SK-N-SH (cell line): Measurements from ENCODE around the gene SLIT1. TPM values are rescaled to one million over a fixed set of nuclear protein-coding genes. Genes with fewer than 3 reads are reported as not detected.

Experiments
- CTCF ChIA-PET: fragments of 300-600, 350-600 bp; formaldehyde crosslinking; extraction: SDS; loops from one replicate; lab custom pipeline; 2021; lab: Yijun Ruan, JAX
- POLR2A ChIA-PET: fragments of 350-600 bp; sonication (Branson Sonifier 250); formaldehyde crosslinking; extraction: SDS; loops from one replicate; lab custom pipeline; 2020; ENCODE audit warnings: antibody characterized with exemption, inconsistent platforms; lab: Yijun Ruan, JAX
- DNase-seq: peaks from one replicate; pipeline ENCODE4 v3.0.0; 2012
- H2AFZ ChIP-seq: fragments of 200-600 bp; sonication (generic); 2 replicates; pipeline ENCODE4 v1.8.1; 2016; ENCODE audit warnings: antibody characterized with exemption, mild to moderate bottlenecking, low read depth
- H3F3A ChIP-seq: fragments of 200-600 bp; sonication (generic); replicated peaks from 2 replicates; pipeline ENCODE3; 2016; ENCODE audit warnings: antibody characterized with exemption, mild to moderate bottlenecking; ENCODE audit not compliant: insufficient read depth
- H3K27ac ChIP-seq, 2 experiments: fragments of 200-500 bp in 1 of 2; fragments of 200-600 bp in 1 of 2; sonication (Bioruptor generic) in 1 of 2; sonication (generic), shearing (Covaris generic) in 1 of 2; 2 replicates each; pipeline versions ENCODE4 v1.5.1 to v1.6.1; 2014 to 2016; ENCODE audit warnings: low read depth in 2 of 2, inconsistent platforms in 1 of 2, low read length in 1 of 2, mild to moderate bottlenecking in 1 of 2, mixed read lengths in 1 of 2
- H3K27me3 ChIP-seq: fragments of 200-600 bp; sonication (generic), shearing (Covaris generic); 2 replicates; pipeline ENCODE4 v1.6.1; 2016; ENCODE audit warnings: mixed run types; ENCODE audit not compliant: insufficient read depth
- H3K36me3 ChIP-seq, 2 experiments: fragments of 200-500 bp in 1 of 2; fragments of 200-600 bp in 1 of 2; sonication (Bioruptor generic) in 1 of 2; sonication (generic) in 1 of 2; replicated peaks in 1 of 2; 2 replicates each; pipeline versions ENCODE3 to v1.5.1; 2014 to 2016; ENCODE audit warnings: low read length in 1 of 2, mild to moderate bottlenecking in 1 of 2; ENCODE audit not compliant: insufficient read depth in 2 of 2, control insufficient read depth in 1 of 2
- H3K4me1 ChIP-seq, 2 experiments: fragments of 200-500 bp in 1 of 2; fragments of 200-600 bp in 1 of 2; sonication (Bioruptor generic) in 1 of 2; sonication (generic), shearing (Covaris generic) in 1 of 2; 2 replicates each; pipeline versions ENCODE4 v1.5.1 to v1.6.1; 2014 to 2016; ENCODE audit warnings: low read depth in 1 of 2, low read length in 1 of 2, mixed run types in 1 of 2; ENCODE audit not compliant: insufficient read depth in 2 of 2, control insufficient read depth in 1 of 2
- H3K4me2 ChIP-seq: fragments of 200-600 bp; sonication (generic), shearing (Covaris generic); 2 replicates; pipeline ENCODE4 v1.6.1; 2017; ENCODE audit warnings: mixed run types
- H3K4me3 ChIP-seq, 2 experiments: fragments of 200-500 bp in 1 of 2; fragments of 200-600 bp in 1 of 2; sonication (Bioruptor generic) in 1 of 2; sonication (generic), shearing (Covaris generic) in 1 of 2; 2 replicates each; pipeline versions ENCODE4 v1.5.1 to v1.8.1; 2014 to 2016; ENCODE audit warnings: low read depth in 2 of 2, inconsistent platforms in 1 of 2, low read length in 1 of 2, mild to moderate bottlenecking in 1 of 2, mixed read lengths in 1 of 2, moderate library complexity in 1 of 2
- H3K79me2 ChIP-seq: fragments of 200-600 bp; sonication (generic); 2 replicates; pipeline ENCODE4 v1.8.1; 2017; ENCODE audit warnings: mild to moderate bottlenecking; ENCODE audit not compliant: insufficient read depth
- H3K9ac ChIP-seq: fragments of 200-600 bp; sonication (generic); 2 replicates; pipeline ENCODE4 v1.6.1; 2017; ENCODE audit warnings: mixed run types
- H3K9me2 ChIP-seq: fragments of 200-600 bp; sonication (generic); 2 replicates; pipeline ENCODE4 v1.6.1; 2017; ENCODE audit warnings: mixed run types
- H3K9me3 ChIP-seq: fragments of 200-600 bp; sonication (generic); 2 replicates; pipeline ENCODE4 v1.6.1; 2017; ENCODE audit warnings: mixed run types, mild to moderate bottlenecking, moderate library complexity
- H4K20me1 ChIP-seq: fragments of 200-600 bp; sonication (generic); 2 replicates; pipeline ENCODE4 v1.6.1; 2017; ENCODE audit warnings: mild to moderate bottlenecking, mixed run types; ENCODE audit not compliant: insufficient read depth
- CHD2 ChIP-seq: fragments of 150-350 bp; IDR thresholded peaks from 2 replicates; pipeline ENCODE4 v1.6.1; 2018; ENCODE audit warnings: low read length; ENCODE audit not compliant: partially characterized antibody
- EP300 ChIP-seq, 2 experiments: IDR thresholded peaks; 2 replicates each; pipeline versions ENCODE4 v1.4.0 to v1.6.1; 2012; ENCODE audit warnings: borderline replicate concordance in 1 of 2, low read depth in 1 of 2, low read length in 1 of 2
- FOSL2 ChIP-seq: IDR thresholded peaks from 2 replicates; pipeline ENCODE4 v1.4.0; 2012; ENCODE audit warnings: low read depth, mild to moderate bottlenecking, moderate library complexity, borderline replicate concordance
- FOXM1 ChIP-seq: IDR thresholded peaks from 2 replicates; pipeline ENCODE4 v1.4.0; 2012; ENCODE audit warnings: low read depth, mild to moderate bottlenecking
- GABPA ChIP-seq: IDR thresholded peaks from 2 replicates; pipeline ENCODE4 v1.4.0; 2012; ENCODE audit warnings: low read depth, mild to moderate bottlenecking
- MXI1 ChIP-seq: IDR thresholded peaks from 2 replicates; pipeline ENCODE4 v1.6.1; 2012; ENCODE audit warnings: mild to moderate bottlenecking, low read depth, low read length, improper control_type of control experiment
- NFIC ChIP-seq: IDR thresholded peaks from 2 replicates; pipeline ENCODE4 v1.4.0; 2012; ENCODE audit warnings: borderline replicate concordance
- NRF1 ChIP-seq: IDR thresholded peaks from 2 replicates; pipeline ENCODE4 v1.6.1; 2012; ENCODE audit warnings: low read depth, mild to moderate bottlenecking, low read length
- RCOR1 ChIP-seq: fragments of 150-350 bp; IDR thresholded peaks from 2 replicates; pipeline ENCODE4 v1.6.1; 2017; ENCODE audit warnings: antibody characterized with exemption, low read length
- RFX5 ChIP-seq: IDR thresholded peaks from 2 replicates; pipeline ENCODE4 v1.6.1; 2012; ENCODE audit warnings: mild to moderate bottlenecking, improper control_type of control experiment, low read length
- SMC3 ChIP-seq: IDR thresholded peaks from 2 replicates; pipeline ENCODE4 v1.6.1; 2012; ENCODE audit warnings: low read depth, low read length, improper control_type of control experiment
- TAF1 ChIP-seq: IDR thresholded peaks from 2 replicates; pipeline ENCODE4 v1.6.1; 2012; ENCODE audit warnings: low read depth, mild to moderate bottlenecking, low read length, moderate library complexity, borderline replicate concordance
- WGBS: methylation state at CpG from one replicate; pipeline ENCODE4 v1.1.6; 2017; ENCODE audit warnings: low lambda C conversion rate; 5-methylcytosine and 5-hydroxymethylcytosine counted together
- polyA plus RNA-seq, 3 experiments: library from polyadenylated mRNA; depleted of rRNA; stranded (reverse); fragments of >200 nt; gene quantifications; 2 replicates each; pipeline ENCODE4 v1.2.3, GENCODE V29; 2012
- TF ChIP-seq, protein P1 (sequence below): fragments of 200-600 bp; sonication (generic); IDR thresholded peaks from 2 replicates; pipeline ENCODE4 v1.6.1; 2017; ENCODE audit warnings: antibody characterized with exemption, mild to moderate bottlenecking, moderate library complexity
- TF ChIP-seq, protein P2 (sequence below): IDR thresholded peaks from 2 replicates; pipeline ENCODE4 v1.4.0; 2012; ENCODE audit warnings: low read depth
- TF ChIP-seq, protein P3 (sequence below): IDR thresholded peaks from 2 replicates; pipeline ENCODE4 v1.6.1; 2012; ENCODE audit warnings: mild to moderate bottlenecking, low read depth, low read length, moderate library complexity
- TF ChIP-seq, protein P4 (sequence below): IDR thresholded peaks from 2 replicates; pipeline ENCODE4; 2012
- TF ChIP-seq, protein P5 (sequence below): fragments of 150-350 bp; IDR thresholded peaks from 2 replicates; pipeline ENCODE4 v1.6.1; 2016; ENCODE audit warnings: mild to moderate bottlenecking, low read depth, low read length

Gene SLIT1
- polyA plus RNA-seq, 1 of the 3 experiments (the other 2 are of a cell fraction), result 0.05 TPM

DNA sequence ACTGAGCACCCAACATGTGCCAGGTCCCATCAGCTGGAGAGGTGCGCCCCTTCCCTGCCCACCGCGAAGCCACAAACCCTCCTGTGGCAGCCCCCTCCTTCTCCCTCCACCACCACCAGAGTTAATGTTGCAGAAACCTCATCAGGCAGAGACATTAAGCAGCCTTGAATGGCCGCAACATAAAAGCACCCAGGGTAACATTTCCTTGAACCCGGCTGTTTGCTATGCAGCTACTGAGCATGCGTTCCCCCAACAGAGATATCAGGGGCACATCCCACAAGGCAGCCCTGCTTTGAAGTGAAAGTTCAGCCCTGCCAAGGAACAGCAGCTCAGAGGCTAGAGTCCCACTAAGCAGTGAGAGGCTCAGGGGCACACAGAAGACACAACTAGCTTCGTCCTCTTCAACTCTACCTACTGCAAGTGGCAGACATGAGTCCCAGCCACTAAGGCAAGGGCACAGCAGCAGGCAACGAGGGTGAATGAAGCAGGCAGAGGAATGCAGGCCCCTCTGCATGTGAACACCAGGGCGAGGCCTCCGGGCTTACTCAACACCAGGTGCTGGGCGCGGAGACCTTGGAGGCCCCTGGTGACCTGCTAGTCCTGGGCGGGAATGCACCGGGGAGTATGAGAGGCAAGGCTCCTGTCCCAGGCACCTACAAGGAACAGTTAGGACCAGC is 107.4 kb downstream of the SLIT1 start:
- no peak for TF ChIP-seq GABPA
- TF ChIP-seq NRF1, result no peak
- no peak for TF ChIP-seq RCOR1
- TF ChIP-seq, protein P1, sequence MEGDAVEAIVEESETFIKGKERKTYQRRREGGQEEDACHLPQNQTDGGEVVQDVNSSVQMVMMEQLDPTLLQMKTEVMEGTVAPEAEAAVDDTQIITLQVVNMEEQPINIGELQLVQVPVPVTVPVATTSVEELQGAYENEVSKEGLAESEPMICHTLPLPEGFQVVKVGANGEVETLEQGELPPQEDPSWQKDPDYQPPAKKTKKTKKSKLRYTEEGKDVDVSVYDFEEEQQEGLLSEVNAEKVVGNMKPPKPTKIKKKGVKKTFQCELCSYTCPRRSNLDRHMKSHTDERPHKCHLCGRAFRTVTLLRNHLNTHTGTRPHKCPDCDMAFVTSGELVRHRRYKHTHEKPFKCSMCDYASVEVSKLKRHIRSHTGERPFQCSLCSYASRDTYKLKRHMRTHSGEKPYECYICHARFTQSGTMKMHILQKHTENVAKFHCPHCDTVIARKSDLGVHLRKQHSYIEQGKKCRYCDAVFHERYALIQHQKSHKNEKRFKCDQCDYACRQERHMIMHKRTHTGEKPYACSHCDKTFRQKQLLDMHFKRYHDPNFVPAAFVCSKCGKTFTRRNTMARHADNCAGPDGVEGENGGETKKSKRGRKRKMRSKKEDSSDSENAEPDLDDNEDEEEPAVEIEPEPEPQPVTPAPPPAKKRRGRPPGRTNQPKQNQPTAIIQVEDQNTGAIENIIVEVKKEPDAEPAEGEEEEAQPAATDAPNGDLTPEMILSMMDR, result no peak
- no peak for TF ChIP-seq CHD2
- TF ChIP-seq TAF1, result no peak
- TF ChIP-seq NFIC, result no peak
- no peak for TF ChIP-seq SMC3
- no peak for TF ChIP-seq FOSL2
- TF ChIP-seq, protein P2, sequence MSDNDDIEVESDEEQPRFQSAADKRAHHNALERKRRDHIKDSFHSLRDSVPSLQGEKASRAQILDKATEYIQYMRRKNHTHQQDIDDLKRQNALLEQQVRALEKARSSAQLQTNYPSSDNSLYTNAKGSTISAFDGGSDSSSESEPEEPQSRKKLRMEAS, result no peak
- no peak for TF ChIP-seq FOXM1
- TF ChIP-seq, protein P3, sequence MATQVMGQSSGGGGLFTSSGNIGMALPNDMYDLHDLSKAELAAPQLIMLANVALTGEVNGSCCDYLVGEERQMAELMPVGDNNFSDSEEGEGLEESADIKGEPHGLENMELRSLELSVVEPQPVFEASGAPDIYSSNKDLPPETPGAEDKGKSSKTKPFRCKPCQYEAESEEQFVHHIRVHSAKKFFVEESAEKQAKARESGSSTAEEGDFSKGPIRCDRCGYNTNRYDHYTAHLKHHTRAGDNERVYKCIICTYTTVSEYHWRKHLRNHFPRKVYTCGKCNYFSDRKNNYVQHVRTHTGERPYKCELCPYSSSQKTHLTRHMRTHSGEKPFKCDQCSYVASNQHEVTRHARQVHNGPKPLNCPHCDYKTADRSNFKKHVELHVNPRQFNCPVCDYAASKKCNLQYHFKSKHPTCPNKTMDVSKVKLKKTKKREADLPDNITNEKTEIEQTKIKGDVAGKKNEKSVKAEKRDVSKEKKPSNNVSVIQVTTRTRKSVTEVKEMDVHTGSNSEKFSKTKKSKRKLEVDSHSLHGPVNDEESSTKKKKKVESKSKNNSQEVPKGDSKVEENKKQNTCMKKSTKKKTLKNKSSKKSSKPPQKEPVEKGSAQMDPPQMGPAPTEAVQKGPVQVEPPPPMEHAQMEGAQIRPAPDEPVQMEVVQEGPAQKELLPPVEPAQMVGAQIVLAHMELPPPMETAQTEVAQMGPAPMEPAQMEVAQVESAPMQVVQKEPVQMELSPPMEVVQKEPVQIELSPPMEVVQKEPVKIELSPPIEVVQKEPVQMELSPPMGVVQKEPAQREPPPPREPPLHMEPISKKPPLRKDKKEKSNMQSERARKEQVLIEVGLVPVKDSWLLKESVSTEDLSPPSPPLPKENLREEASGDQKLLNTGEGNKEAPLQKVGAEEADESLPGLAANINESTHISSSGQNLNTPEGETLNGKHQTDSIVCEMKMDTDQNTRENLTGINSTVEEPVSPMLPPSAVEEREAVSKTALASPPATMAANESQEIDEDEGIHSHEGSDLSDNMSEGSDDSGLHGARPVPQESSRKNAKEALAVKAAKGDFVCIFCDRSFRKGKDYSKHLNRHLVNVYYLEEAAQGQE, result no peak
- no peak for TF ChIP-seq RFX5
- no peak for TF ChIP-seq EP300 (IDR thresholded peaks at IDR 0.05; ENCODE audit: borderline replicate concordance in 1 of 2, low read depth in 1 of 2, low read length in 1 of 2)
- TF ChIP-seq, protein P4, sequence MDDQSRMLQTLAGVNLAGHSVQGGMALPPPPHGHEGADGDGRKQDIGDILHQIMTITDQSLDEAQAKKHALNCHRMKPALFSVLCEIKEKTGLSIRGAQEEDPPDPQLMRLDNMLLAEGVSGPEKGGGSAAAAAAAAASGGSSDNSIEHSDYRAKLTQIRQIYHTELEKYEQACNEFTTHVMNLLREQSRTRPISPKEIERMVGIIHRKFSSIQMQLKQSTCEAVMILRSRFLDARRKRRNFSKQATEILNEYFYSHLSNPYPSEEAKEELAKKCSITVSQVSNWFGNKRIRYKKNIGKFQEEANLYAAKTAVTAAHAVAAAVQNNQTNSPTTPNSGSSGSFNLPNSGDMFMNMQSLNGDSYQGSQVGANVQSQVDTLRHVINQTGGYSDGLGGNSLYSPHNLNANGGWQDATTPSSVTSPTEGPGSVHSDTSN, result no peak
- TF ChIP-seq, protein P5, sequence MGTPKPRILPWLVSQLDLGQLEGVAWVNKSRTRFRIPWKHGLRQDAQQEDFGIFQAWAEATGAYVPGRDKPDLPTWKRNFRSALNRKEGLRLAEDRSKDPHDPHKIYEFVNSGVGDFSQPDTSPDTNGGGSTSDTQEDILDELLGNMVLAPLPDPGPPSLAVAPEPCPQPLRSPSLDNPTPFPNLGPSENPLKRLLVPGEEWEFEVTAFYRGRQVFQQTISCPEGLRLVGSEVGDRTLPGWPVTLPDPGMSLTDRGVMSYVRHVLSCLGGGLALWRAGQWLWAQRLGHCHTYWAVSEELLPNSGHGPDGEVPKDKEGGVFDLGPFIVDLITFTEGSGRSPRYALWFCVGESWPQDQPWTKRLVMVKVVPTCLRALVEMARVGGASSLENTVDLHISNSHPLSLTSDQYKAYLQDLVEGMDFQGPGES, result no peak
- TF ChIP-seq MXI1, result no peak
- H3K79me2 ChIP-seq, result no peaks in the 10 kb centered on the region
- no peaks in the 10 kb centered on the region for H3K36me3 ChIP-seq
- no peak overlapping the region for H3K27ac ChIP-seq
- H3K4me3 ChIP-seq, result no peak overlapping the region
- 56% methylated on average over 10 of the region's 14 CpGs for WGBS
- H3K9ac ChIP-seq, result no peak overlapping the region
- CTCF ChIA-PET, result interaction anchor here (1.1 to 21.7 kb wide), 4 partner anchors 42 to 253 kb away, joined by 3 to 894 read pairs (median 105); partner anchors contain the start of gene SLIT1
- H4K20me1 ChIP-seq, result no peaks in the 10 kb centered on the region
- no peak overlapping the region for H2AFZ ChIP-seq
- H3K9me3 ChIP-seq, result no peaks in the 10 kb centered on the region
- H3K4me1 ChIP-seq, result peaks cover 0 to 27% of the 10 kb centered on the region in 2 experiments; a peak in 1 of 4 replicates
- no peak overlapping the region for H3K4me2 ChIP-seq
- DNase-seq, result no peak
- no peaks in the 10 kb centered on the region for H3F3A ChIP-seq
- H3K27me3 ChIP-seq, result peaks cover 8% of the 10 kb centered on the region
- H3K9me2 ChIP-seq, result no peaks in the 10 kb centered on the region
- POLR2A ChIA-PET, result no interaction called here
